Measurements from ENCODE around the gene TULP3.

Gene TULP3

GRCh38 chr12:2877953-2878732 is 12.5 kb upstream of the TULP3 start:
- DNase-seq = no peak

DNA sequence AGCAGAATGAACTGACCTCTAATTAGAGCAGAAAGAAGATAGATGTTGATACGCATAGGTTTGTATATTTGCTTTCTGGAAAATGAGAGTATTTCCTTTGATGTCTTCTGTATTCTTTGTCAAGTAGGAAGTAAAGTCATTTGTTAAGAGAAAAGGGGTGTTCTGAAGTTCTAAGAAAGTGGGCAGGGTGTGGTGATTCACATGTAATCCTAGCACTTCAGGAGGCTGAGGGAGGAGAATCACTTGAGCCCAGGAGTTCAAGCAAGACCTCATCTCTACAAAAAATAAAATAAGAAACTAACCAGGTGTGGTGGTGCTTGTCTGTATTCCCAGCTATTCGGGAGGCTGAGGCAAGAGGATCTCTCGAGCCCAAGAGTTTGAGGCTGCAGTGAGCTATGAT is 10.8 kb upstream of the TULP3 start:
- DNase-seq = no peak

DNA sequence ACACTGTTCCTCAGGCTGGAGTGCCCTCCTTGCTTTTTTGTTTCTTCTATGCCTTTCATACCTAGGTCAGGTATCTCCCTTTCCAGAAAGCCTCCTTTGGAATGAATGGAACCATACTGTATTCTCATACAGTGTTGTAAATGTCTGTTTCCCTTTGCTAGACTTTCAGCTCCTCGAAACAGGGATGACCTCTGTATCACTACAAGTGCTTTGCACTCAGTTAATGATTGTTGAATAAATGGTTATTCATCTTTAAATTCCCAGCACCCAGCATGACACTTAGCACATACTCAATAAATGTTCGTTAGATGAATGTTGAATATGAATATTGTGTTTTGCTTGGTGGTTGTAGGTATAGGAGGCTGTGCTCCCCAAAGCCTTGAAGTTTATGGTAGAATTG is 5.9 kb upstream of the TULP3 start:
- DNase-seq = no peak

DNA sequence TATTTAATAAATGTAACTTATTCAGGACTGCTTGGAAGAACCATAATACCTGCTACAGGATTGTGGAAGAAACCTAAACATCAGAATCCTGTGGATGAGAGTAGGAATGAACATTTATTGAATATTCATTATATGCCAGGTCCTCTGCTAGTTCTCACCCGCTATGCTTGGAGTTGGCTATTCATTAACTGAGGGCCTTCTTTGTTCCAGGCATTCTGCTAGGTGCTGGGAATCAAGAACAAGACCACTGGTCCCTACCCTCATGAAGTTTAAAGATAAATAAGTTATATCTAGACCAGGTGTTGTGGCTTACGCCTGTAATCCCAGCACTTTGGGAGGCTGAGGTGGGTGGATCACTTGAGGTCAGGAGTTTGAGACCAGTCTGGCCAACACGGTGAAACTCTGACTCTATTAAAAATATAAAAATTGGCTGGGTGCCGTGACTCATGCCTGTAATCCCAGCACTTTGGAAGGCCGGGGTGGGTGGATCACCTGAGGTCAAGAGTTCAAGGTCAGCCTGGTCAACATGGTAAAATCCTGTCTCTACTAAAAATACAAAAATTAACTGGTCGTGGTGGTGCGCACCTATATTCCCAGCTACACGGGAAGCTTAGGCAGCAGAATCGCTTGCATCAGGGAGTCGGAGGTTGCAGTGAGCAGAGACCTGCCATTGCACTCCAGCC is 3.8 kb upstream of the TULP3 start:
- no peak for DNase-seq

- DNase-seq = no peak
Observed at GRCh38 chr12:2890001-2890387, 697 bp upstream of the TULP3 start.

DNA sequence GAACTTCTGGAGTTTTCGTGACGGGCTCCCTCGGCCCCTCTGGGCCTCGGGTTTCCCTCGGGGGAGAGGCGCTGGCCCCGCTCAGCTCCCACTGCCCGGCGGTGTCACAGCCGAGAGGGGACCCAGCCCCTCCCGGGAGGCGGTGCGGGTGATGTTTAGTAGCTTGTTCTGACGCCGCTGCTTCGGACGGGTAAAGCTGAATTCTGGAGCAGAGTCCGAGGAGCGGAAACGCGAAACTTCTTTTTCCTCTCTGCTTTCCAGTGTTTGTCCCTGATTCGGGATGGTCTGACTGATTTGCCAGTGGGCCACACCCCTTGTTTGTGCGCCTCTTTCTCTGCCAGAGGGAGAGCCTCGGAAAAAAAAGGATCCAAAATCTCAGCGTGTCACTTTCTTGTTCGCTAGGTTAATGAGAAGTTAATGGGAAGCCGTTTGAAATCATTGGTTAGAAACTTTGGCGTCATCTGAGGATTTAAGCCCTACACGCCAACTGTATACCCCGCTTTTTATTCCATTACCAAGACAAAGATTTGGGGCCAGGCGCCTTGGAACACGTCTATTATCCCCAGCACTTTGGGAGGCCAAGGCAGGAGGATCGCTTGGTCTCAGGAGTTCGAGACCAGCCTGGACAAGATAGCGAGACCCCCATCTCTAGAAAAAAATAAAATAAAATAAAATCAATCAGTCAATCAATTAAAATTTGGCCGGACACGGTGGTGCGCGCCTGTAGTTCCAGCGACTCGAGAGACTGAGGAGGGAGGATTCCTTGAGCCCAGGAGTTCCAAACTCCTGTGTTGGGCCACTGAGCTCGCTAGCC is 756 bp downstream of the TULP3 start:
- DNase-seq = no peak

DNA sequence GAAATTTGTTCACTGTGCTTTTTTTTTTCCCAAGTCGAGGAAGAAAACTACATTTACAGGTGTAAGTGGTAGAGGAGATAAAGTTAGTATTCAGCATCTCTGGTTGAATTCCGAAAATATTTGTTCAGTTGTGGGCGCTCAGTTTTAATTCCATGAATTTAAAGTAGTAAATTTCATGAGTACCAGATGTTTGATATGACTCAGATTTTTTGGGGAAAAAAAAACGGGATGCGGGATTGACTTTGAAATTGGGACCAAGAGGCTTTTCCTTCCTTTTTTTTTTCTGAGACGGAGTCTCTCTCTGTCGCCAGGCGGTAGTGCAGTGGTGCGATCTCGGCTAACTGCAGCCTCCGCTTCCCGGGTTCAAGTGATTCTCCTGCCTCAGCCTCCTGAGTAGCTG is 1.6 kb downstream of the TULP3 start:
- DNase-seq = no peak

- no peak for DNase-seq
Observed at GRCh38 chr12:2893007-2893406, 2.3 kb downstream of the TULP3 start.

DNA sequence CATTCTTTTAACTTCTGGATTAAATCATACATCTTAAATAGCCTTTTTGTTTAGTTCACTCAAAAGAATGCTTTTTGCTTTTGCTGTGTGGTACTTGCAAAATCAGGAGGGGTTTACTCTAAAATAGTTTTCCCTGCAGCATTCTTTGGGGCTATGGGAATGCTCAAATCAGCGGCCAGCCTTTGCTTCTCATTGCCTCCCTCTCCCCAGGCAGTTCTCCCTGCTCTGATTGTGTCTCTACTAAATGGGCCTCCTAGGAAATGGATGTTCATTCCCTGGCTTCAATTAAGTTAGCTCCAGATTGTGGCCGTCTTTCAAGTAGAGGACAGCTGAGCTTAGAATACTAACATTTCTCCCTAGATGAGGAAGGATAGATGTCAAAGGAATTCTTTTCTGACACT is 4.4 kb downstream of the TULP3 start:
- no peak for DNase-seq

- DNase-seq = no peak
Observed at GRCh38 chr12:2895511-2895910, 4.8 kb downstream of the TULP3 start.

- no peak for DNase-seq
Observed at GRCh38 chr12:2897418-2897817, 6.7 kb downstream of the TULP3 start.

- no peak for DNase-seq
Observed at GRCh38 chr12:2900642-2901041, 10.0 kb downstream of the TULP3 start.

- DNase-seq = no peak
Observed at GRCh38 chr12:2902272-2902880, 11.7 kb downstream of the TULP3 start.

GRCh38 chr12:2904260-2904659 is 13.6 kb downstream of the TULP3 start:
- DNase-seq = no peak

DNA sequence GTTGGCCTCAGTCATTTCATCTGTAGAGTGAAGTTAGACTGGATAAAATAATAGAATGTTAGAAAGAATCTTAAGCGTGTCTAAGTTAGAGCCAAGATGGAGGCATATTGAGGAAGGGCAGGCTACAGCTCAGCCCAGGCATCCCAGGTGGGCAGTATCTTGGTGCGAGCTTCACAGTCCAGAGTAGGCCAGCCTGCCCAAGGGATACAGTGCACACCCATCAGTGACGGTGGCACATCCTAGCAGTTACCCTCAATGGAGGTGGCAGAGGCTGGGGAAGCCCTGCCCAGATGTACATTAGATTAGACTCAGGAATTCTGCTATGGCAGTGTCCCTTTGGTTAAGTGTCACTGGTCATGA is 21.5 kb downstream of the TULP3 start:
- no peak for DNase-seq

DNA sequence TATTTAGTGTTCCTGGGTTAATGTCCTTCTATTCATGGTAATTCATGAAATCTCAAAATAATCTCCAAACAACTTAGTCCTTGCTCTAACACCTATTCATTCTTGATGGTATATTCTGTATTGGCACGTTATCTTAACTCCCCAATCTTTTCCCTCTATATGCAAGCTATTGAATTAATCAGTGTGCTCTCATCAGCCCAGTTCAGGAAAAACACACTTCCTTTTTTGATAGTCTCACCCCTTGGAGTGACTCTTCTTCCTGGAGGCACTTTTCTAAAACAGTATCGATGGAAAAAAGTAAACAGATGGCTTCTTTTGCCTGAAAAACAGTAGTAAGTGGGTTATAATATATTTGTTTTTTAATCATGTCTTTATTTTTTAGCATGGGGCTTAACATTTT is 28.6 kb downstream of the TULP3 start:
- no peak for DNase-seq

DNA sequence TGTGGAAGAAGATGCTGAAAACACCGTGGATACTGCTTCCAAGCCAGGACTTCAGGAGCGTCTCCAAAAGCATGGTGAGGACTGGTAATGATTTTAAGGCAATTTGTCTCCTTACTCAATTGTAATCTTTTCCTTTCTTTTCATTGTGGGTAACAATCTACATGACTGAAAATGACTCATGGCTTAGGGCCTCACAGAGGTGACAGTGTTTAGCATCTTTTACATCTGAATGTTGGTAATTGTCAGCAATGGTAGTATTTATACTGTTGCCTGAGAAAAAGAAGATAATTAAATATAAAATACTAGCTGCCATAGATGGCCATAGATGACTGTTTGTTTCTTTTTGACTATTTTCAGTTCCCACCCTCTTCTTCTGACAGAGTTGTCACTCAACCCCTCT is 31.6 kb downstream of the TULP3 start:
- no peak for DNase-seq

DNA sequence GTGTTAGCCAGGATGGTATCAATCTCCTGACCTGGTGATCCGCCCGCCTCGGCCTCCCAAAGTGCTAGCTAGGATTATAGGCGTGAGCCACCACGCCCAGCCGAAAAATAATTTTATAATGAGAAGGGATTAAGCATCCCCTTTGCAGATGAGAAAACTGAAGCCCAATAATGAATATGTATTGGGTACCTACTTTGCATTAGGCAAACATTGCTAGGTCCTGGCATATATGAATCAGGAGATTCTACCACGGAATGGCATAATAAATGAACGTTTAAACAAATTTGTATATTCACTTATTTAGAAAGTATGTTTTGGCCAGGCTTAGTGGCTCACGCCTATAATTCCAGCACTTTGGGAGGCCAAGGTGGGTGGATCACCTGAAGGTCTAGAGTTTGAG is 32.4 kb downstream of the TULP3 start:
- no peak for DNase-seq

DNA sequence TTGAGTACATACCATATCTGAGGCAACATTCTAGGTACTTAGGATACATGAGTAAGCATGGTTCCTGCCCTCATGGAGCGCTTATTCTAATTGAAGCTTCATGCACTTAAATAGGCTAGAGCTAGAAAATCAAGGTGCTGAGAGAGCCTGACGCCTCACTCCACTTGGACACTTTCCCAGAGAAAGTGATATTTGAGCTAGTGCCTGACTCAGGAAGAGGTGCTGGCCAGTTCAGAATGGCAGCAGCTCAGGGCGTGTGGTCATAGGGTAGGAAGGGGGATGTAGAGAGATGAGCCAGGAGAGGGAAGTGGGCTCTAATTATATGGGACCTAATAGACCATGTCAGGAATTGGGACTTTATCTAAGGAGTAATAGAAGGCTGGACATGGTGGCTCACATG is 33.3 kb downstream of the TULP3 start:
- DNase-seq = no peak

GRCh38 chr12:2925322-2925995 is 34.8 kb downstream of the TULP3 start:
- no peak for DNase-seq

DNA sequence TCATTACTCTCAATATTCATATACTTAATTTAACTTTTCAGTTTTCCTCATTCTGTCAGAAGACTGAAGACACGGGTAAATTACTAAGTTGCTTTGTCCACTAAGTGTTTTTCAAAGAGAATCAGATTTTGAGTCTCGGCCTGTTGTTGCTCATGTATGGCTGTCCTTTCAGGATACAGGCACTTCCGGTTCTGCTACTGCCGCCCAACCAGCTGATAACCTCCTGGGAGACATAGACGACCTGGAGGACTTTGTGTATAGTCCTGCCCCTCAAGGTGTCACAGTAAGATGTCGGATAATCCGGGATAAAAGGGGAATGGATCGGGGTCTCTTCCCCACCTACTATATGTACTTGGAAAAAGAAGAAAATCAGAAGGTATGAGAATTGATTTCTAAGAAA is 40.2 kb downstream of the TULP3 start:
- no peak for DNase-seq

DNA sequence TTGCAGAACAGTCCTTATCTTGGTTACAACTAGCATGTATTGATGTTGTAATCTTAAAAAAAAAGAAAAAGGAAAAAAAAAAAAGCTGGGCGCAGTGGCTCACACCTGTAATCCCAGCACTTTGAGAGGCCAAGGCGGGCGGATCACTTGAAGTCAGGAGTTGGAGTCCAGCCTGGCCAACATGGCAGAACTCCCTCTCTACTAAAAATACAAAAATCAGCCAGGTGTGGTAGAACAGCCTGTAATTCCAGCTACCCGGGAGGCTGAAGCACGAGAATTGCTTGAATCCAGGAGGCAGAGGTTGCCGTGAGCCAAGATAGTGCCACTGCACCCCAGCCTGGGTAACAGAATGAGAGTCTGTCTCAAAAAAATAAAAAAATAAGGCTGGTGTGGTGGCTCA is 42.9 kb downstream of the TULP3 start:
- DNase-seq = no peak

DNA sequence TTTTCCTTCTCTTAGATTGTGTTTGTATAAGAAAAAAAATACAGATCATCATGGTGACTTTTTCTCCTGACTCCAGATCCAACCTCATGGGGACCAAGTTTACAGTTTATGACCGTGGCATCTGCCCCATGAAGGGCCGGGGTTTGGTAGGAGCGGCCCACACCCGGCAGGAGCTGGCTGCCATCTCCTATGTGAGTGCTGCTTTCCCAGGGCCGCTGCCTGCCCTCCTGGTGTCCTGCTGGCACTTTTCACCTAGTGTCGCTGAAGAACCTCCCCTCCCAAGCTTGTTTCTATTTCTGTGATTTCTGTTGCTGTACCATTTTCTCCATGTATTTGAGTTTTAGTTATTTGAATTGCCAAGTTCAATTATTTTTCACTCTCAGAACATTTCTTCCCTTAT is 43.7 kb downstream of the TULP3 start:
- DNase-seq = no peak

All from NCI-H2081 treated with DMSO at 0.1 percent for 48 hours (cell line).